Tibial nerve (tissue), 4 donors: ENCODE results near the gene KIF13A.

Experiments
- EP300 ChIP-seq, 2 donors: sonication (generic); formaldehyde crosslinking; IDR thresholded peaks; one replicate each; pipeline ENCODE4 v1.6.1; 2017; ENCODE audit warnings: antibody characterized with exemption in 2 of 2, mild to moderate bottlenecking in 1 of 2
- POLR2A ChIP-seq, 2 donors: fragments of 450-650 bp; IDR thresholded peaks; one replicate each; pipeline ENCODE4 v1.6.1; 2017; ENCODE audit warnings: antibody characterized with exemption in 2 of 2, mild to moderate bottlenecking in 2 of 2, moderate library complexity in 2 of 2
- TF ChIP-seq, protein P1 (sequence below), 5 experiments: fragments of 200-600 bp in 3 of 5; fragments of 450-650 bp in 2 of 5; sonication (generic) in 3 of 5; IDR thresholded peaks; one replicate each; pipeline ENCODE4 v1.5.1; 2016 to 2019; ENCODE audit warnings: antibody characterized with exemption in 5 of 5, mild to moderate bottlenecking in 3 of 5, moderate library complexity in 2 of 5

GRCh38 chr6:17974570-17975368, 12.7 kb downstream of the KIF13A start:
- TF ChIP-seq EP300 (IDR thresholded peaks at IDR 0.05) (no peak), POLR2A (IDR thresholded peaks at IDR 0.05) (no peak)
- TF ChIP-seq, protein P1, sequence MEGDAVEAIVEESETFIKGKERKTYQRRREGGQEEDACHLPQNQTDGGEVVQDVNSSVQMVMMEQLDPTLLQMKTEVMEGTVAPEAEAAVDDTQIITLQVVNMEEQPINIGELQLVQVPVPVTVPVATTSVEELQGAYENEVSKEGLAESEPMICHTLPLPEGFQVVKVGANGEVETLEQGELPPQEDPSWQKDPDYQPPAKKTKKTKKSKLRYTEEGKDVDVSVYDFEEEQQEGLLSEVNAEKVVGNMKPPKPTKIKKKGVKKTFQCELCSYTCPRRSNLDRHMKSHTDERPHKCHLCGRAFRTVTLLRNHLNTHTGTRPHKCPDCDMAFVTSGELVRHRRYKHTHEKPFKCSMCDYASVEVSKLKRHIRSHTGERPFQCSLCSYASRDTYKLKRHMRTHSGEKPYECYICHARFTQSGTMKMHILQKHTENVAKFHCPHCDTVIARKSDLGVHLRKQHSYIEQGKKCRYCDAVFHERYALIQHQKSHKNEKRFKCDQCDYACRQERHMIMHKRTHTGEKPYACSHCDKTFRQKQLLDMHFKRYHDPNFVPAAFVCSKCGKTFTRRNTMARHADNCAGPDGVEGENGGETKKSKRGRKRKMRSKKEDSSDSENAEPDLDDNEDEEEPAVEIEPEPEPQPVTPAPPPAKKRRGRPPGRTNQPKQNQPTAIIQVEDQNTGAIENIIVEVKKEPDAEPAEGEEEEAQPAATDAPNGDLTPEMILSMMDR (IDR thresholded peaks at IDR 0.05): no peak
